Cerebellar cortex (tissue), 1 donor: ENCODE measurements around the gene PCDHA6.
A peak's percentile ranks its signal among the peaks of the same experiment; 100 is the strongest.
"Not testable (repeated sequence)": the region's sequence is repeated elsewhere in the genome, so short reads cannot be mapped to it uniquely, and the experiment has no call there.

Experiments
- DNase-seq: peaks from one replicate; pipeline ENCODE4 v3.0.0-alpha.2; 2015; ENCODE audit warnings: low spot score

Gene PCDHA6

DNA sequence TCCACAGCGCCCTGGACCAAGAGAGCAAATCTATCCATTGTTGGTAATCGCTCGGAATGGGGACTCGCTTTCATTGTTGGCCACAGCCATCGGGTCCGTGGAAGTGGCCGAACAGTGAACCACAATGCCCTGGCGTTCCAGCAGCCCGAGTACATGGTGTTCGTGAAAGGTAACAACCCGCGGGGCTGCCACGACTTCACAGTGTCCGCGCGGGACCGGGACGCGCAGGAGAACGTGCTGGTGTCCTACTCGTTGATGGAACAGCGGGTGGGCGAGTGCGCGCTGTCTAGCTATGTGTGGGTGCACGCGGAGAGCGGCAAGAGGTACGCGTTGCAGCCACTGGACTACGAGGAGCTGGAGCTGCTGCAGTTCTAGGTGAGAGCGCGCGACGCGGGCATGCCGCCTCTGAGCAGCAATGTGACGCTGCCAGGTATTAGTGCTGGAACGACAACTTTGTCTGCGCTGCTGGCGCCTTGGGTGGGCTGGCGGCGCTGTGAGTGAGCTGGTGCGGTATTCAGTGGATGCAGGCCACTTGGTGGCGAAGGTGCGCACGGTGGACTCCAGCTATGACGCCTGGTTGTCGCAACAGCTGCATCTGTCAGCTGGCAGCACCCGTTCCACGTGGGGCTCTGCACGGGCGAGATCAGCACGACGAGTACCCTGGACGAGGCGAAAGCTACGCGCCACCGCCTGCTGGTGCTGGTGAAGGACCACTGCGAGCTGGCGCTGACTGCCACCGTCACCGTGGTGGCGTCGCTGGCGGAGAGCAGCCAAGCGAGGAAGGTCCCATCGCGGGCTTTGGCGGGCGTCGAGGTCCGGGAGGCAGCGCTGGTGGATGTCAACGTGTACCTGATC lies 34.9 kb downstream of the PCDHA6 start:
- DNase-seq: no peak

DNA sequence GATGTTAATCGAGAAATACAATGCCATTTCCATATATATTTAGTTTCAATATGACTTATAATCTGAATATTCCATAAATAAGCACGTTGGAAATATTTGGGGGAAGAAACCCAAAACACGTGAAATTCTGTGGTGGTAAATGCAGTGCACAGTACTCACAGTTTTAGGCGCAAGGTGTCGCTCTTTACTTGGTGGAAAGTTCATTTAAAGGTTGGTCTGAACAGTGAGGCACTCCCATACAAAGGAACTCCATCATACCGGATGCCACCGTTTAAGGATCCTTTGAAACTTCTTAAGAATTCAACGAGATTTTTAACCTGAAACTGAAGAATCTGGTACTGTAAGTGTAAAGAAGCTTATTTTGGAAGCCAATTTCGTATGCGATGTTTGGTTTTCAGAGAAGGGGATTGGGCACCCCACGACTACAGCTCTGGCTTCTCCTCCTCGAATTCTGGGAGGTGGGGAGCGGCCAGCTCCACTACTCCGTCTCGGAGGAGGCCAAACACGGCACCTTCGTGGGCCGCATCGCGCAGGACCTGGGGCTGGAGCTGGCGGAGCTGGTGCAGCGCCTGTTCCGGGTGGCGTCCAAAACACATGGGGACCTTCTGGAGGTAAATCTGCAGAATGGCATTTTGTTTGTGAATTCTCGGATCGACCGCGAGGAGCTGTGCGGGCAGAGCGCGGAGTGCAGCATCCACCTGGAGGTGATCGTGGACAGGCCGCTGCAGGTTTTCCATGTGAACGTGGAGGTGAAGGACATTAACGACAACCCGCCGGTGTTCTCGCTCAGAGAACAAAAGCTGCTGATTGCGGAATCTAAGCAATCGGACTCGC lies 41.2 kb downstream of the PCDHA6 start, which contains the start of gene PCDHA11:
PCDHA11 (plus strand) TSS at position 237 of the 834 bp plus-strand sequence; CDS start at position 384, 147 bp downstream.
- DNase-seq: peak; percentile 83

DNA sequence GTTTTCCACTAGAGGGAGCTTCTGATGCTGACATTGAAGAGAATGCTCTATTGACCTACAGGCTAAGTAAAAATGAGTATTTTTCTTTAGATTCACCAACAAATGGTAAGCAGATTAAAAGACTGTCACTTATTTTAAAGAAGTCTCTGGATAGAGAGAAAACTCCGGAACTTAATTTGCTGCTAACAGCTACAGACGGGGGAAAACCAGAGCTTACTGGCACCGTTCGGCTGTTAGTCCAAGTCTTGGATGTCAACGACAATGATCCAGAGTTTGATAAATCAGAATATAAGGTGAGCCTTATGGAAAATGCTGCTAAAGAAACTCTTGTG lies 41.8 kb downstream of the PCDHA6 start:
- DNase-seq: no peak

DNA sequence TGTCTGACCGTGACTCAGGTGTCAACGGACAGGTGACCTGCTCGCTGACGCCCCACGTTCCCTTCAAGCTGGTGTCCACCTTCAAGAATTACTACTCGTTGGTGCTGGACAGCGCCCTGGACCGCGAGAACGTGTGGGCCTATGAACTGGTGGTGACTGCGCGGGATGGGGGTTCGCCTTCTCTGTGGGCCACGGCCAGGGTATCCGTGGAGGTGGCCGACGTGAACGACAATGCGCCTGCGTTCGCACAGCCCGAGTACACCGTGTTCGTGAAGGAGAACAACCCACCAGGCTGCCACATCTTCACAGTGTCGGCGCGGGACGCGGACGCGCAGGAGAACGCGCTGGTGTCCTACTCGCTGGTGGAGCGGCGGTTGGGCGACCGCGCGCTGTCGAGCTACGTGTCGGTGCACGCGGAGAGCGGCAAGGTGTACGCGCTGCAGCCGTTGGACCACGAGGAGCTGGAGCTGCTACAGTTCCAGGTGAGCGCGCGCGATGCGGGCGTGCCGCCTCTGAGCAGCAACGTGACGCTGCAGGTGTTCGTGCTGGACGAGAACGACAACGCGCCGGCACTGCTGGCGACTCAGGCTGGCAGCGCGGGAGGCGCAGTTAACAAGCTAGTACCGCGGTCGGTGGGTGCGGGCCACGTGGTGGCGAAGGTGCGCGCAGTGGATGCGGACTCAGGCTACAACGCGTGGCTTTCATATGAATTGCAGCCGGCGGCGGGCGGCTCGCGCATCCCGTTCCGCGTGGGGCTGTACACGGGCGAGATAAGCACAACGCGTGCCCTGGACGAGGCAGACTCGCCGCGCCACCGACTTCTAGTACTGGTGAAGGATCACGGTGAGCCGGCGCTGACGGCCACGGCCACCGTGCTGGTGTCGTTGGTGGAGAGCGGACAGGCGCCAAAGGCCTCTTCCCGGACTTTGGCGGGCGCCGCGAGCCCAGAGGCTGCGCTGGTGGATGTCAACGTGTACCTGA lies 42.8 kb downstream of the PCDHA6 start:
- no peak for DNase-seq

DNA sequence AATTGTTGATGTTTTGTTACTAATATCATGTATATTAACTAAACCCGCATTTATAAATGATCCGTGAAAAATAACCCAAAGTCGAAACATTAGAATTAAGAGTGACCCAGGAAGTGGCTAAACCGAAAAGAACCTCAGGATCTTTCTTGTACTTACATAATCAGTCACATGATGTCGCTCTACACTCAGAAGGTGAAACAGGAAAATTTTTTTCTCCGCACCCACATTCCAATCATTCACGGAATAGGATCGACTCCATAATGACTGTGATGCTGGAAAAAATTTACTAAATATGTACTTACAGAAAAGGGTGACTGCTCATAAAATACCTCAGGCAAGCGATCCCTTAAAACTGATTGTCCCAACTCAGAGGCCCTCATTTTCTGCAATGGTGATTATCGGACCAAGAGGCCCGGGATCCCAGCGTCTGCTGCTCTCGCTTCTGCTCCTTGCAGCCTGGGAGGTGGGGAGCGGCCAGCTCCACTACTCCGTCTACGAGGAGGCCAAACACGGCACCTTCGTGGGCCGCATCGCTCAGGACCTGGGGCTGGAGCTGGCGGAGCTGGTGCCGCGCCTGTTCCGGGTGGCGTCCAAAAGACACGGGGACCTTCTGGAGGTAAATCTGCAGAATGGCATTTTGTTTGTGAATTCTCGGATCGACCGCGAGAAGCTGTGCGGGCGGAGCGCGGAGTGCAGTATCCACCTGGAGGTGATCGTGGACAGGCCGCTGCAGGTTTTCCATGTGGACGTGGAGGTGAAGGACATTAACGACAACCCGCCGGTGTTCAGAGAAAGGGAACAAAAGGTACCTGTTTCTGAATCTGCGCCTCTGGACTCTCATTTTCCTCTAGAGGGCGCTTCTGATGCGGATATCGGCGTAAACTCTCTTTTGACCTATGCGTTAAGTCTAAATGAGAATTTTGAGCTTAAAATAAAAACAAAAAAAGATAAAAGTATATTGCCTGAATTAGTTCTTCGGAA lies 47.6 kb downstream of the PCDHA6 start, which contains the start of gene PCDHA12:
PCDHA12 (plus strand) TSS at position 224 of the 981 bp plus-strand sequence; CDS start at position 389, 165 bp downstream.
- peak; percentile 69 for DNase-seq

DNA sequence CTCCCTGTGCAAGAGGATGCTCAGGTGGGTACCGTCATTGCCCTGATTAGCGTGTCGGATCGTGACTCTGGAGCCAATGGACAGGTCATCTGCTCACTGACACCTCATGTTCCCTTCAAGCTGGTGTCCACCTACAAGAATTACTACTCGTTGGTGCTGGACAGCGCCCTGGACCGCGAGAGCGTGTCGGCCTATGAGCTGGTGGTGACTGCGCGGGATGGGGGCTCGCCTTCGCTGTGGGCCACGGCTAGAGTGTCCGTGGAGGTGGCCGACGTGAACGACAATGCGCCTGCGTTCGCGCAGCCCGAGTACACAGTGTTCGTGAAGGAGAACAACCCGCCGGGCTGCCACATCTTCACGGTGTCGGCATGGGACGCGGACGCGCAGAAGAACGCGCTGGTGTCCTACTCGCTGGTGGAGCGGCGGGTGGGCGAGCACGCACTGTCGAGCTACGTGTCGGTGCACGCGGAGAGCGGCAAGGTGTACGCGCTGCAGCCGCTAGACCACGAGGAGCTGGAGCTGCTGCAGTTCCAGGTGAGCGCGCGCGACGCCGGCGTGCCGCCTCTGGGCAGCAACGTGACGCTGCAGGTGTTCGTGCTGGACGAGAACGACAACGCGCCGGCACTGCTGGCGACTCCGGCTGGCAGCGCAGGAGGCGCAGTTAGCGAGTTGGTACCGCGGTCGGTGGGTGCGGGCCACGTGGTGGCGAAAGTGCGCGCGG lies 48.9 kb downstream of the PCDHA6 start:
- DNase-seq: not testable (repeated sequence)

DNA sequence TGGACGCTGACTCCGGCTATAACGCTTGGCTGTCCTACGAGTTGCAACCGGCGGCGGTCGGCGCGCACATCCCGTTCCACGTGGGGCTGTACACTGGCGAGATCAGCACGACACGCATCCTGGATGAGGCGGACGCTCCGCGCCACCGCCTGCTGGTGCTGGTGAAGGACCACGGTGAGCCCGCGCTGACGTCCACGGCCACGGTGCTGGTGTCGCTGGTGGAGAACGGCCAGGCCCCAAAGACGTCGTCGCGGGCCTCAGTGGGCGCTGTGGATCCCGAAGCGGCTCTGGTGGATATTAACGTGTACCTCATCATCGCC lies 49.5 kb downstream of the PCDHA6 start:
- no peak for DNase-seq
